Caki2 (cell line): Measurements from ENCODE around the gene F7. TPM values are rescaled to one million over a fixed set of nuclear protein-coding genes. Genes with fewer than 3 reads are reported as not detected.
"Not testable (repeated sequence)": the region's sequence is repeated elsewhere in the genome, so short reads cannot be mapped to it uniquely, and the experiment has no call there.

Experiments used
- DNase-seq: peaks from one replicate; pipeline ENCODE4 v3.0.0-alpha.2; 2015; ENCODE audit warnings: low read depth
- in situ Hi-C: cut with HindIII; loops from 2 replicates; pipeline ENCODE4 v1.10.0; 2016; ENCODE audit warnings: low sequenced_read_pairs, low pct_unique_long_range_greater_than_20kb, mixed read lengths
- total RNA-seq: library from RNA; depleted of rRNA; stranded (reverse); fragments of >200 nt; shearing (Covaris generic); gene quantifications from 2 replicates; pipeline ENCODE4 v1.2.3, GENCODE V29; 2014; ENCODE audit warnings: low replicate concordance

F7 gene
- total RNA-seq, 1 experiment from 2014 or later: not detected

GRCh38 chr13:113069861-113070805 lies 35.5 kb upstream of the F7 start:
- in situ Hi-C loops: no loop called here
- DNase-seq: no peak

GRCh38 chr13:113070855-113071254 lies 34.7 kb upstream of the F7 start:
- no peak for DNase-seq
- in situ Hi-C loops: no loop called here

- in situ Hi-C loops: no loop called here
- DNase-seq: no peak
These were observed 33.2 kb upstream of the F7 start for GRCh38 chr13:113072376-113072775.

- no peak for DNase-seq
- in situ Hi-C loops: no loop called here
These were observed 31.6 kb upstream of the F7 start for GRCh38 chr13:113073942-113074341.

- no peak for DNase-seq
- in situ Hi-C loops: no loop called here
These were observed 31.2 kb upstream of the F7 start for GRCh38 chr13:113074401-113074800.

GRCh38 chr13:113074876-113075275 lies 30.7 kb upstream of the F7 start:
- DNase-seq: no peak
- in situ Hi-C loops: no loop called here

- in situ Hi-C loops: no loop called here
- DNase-seq: no peak
These were observed 29.9 kb upstream of the F7 start for GRCh38 chr13:113075711-113076110.

- no peak for DNase-seq
- in situ Hi-C loops: no loop called here
These were observed 28.8 kb upstream of the F7 start for GRCh38 chr13:113076681-113077401.

GRCh38 chr13:113077566-113077952 lies 28.0 kb upstream of the F7 start:
- no peak for DNase-seq
- in situ Hi-C loops: no loop called here

- in situ Hi-C loops: no loop called here
- DNase-seq: no peak
These were observed 27.4 kb upstream of the F7 start for GRCh38 chr13:113077953-113078901.

- no peak for DNase-seq
- in situ Hi-C loops: no loop called here
These were observed 26.4 kb upstream of the F7 start for GRCh38 chr13:113078902-113079780.

- DNase-seq, in situ Hi-C loops: not testable (repeated sequence)
These were observed 25.9 kb upstream of the F7 start for GRCh38 chr13:113079781-113080080.

GRCh38 chr13:113080361-113080831 lies 25.2 kb upstream of the F7 start:
- DNase-seq: no peak
- in situ Hi-C loops: no loop called here

GRCh38 chr13:113080901-113081521 lies 24.6 kb upstream of the F7 start:
- no peak for DNase-seq
- in situ Hi-C loops: no loop called here

GRCh38 chr13:113082198-113083021 lies 23.2 kb upstream of the F7 start:
- DNase-seq: no peak
- in situ Hi-C loops: no loop called here

- in situ Hi-C loops: no loop called here
- no peak for DNase-seq
These were observed 22.6 kb upstream of the F7 start for GRCh38 chr13:113083022-113083373.
